ENCODE measurements around the gene KLHL14. TPM values are rescaled to one million over a fixed set of nuclear protein-coding genes. Genes with fewer than 3 reads are reported as not detected.

Gene KLHL14
- total RNA-seq, 1 experiment from 2014 or later = not detected

- peaks cover 58% of the 10 kb centered on the region for H3K27me3 Mint-ChIP-seq (ENCODE audit: insufficient read depth, unreplicated experiment)
- DNase-seq (ENCODE audit: unreplicated experiment) = peak; percentile 31
- ChIA-PET CTCF (interaction anchor here (0.7 to 2.5 kb wide), 4 partner anchors 10 to 254 kb away, joined by 3 to 11 read pairs (median 5); no protein-coding TSS in a partner anchor), POLR2A (no interaction called here)
- no peaks in the 10 kb centered on the region for H3K4me1 Mint-ChIP-seq (ENCODE audit: insufficient read depth, unreplicated experiment)
- H3K27ac Mint-ChIP-seq (ENCODE audit: low read depth, unreplicated experiment) = no peak overlapping the region
- peak; percentile 30 for TF ChIP-seq CTCF (IDR thresholded peaks at IDR 0.05; ENCODE audit: unreplicated experiment)
- no peak overlapping the region for H3K4me3 Mint-ChIP-seq (ENCODE audit: unreplicated experiment)
- intact Hi-C loops (cut with micrococcal nuclease) = no loop called here
- H3K36me3 Mint-ChIP-seq (ENCODE audit: insufficient read depth, unreplicated experiment) = no peaks in the 10 kb centered on the region
- no peaks in the 10 kb centered on the region for H3K9me3 Mint-ChIP-seq (ENCODE audit: unreplicated experiment)
- BruUV-seq (replicated peaks) = no TSS peak
Observed at GRCh38 chr18:32674491-32674890, 98.3 kb downstream of the KLHL14 start.

- no peaks in the 10 kb centered on the region for H3K36me3 Mint-ChIP-seq (ENCODE audit: insufficient read depth, unreplicated experiment)
- intact Hi-C loops (cut with micrococcal nuclease) = no loop called here
- peaks cover 37% of the 10 kb centered on the region for H3K27me3 Mint-ChIP-seq (ENCODE audit: insufficient read depth, unreplicated experiment)
- no peak for TF ChIP-seq CTCF (IDR thresholded peaks at IDR 0.05; ENCODE audit: unreplicated experiment)
- DNase-seq (ENCODE audit: unreplicated experiment) = no peak
- POLR2A ChIA-PET = no interaction called here
- no peaks in the 10 kb centered on the region for H3K4me1 Mint-ChIP-seq (ENCODE audit: insufficient read depth, unreplicated experiment)
- CTCF ChIA-PET = interaction anchor here (0.6 to 0.8 kb wide), 2 partner anchors 11 to 44 kb away, joined by 3 read pairs; no protein-coding TSS in a partner anchor
- BruUV-seq (replicated peaks) = no TSS peak
- H3K27ac Mint-ChIP-seq (ENCODE audit: low read depth, unreplicated experiment) = no peak overlapping the region
- H3K9me3 Mint-ChIP-seq (ENCODE audit: unreplicated experiment) = no peaks in the 10 kb centered on the region
- no peak overlapping the region for H3K4me3 Mint-ChIP-seq (ENCODE audit: unreplicated experiment)
Observed at GRCh38 chr18:32672398-32672797, 100.4 kb downstream of the KLHL14 start.

- no peaks in the 10 kb centered on the region for H3K9me3 Mint-ChIP-seq (ENCODE audit: unreplicated experiment)
- intact Hi-C loops (cut with micrococcal nuclease) = no loop called here
Observed at GRCh38 chr18:32670727-32671126, 102.1 kb downstream of the KLHL14 start.

GRCh38 chr18:32669549-32670165, 103.2 kb downstream of the KLHL14 start:
- ChIA-PET POLR2A (no interaction called here), CTCF (interaction anchor here (0.6 kb wide), 1 partner anchor 13 kb away, joined by 3 read pairs; no protein-coding TSS in a partner anchor)
- Mint-ChIP-seq H3K4me1 (ENCODE audit: insufficient read depth, unreplicated experiment) (no peaks in the 10 kb centered on the region), H3K27ac (ENCODE audit: low read depth, unreplicated experiment) (no peak overlapping the region), H3K27me3 (ENCODE audit: insufficient read depth, unreplicated experiment) (peaks cover 36% of the 10 kb centered on the region), H3K4me3 (ENCODE audit: unreplicated experiment) (no peak overlapping the region), H3K9me3 (ENCODE audit: unreplicated experiment) (no peaks in the 10 kb centered on the region), H3K36me3 (ENCODE audit: insufficient read depth, unreplicated experiment) (no peaks in the 10 kb centered on the region)
- no TSS peak for BruUV-seq (replicated peaks)
- no peak for DNase-seq (ENCODE audit: unreplicated experiment)
- peak; percentile 10 for TF ChIP-seq CTCF (IDR thresholded peaks at IDR 0.05; ENCODE audit: unreplicated experiment)
- intact Hi-C loops (cut with micrococcal nuclease) = loop anchor here (10.0 kb wide), 1 partner anchor 515 kb away; no protein-coding TSS in a partner anchor

More at GRCh38 chr18:32670727-32671126, 102.1 kb downstream of the KLHL14 start:
- Mint-ChIP-seq H3K27ac (ENCODE audit: low read depth, unreplicated experiment) (no peak overlapping the region), H3K4me3 (ENCODE audit: unreplicated experiment) (no peak overlapping the region), H3K4me1 (ENCODE audit: insufficient read depth, unreplicated experiment) (no peaks in the 10 kb centered on the region), H3K36me3 (ENCODE audit: insufficient read depth, unreplicated experiment) (no peaks in the 10 kb centered on the region), H3K27me3 (ENCODE audit: insufficient read depth, unreplicated experiment) (peaks cover 31% of the 10 kb centered on the region)
- CTCF ChIA-PET = interaction anchor here (1.0 kb wide), 1 partner anchor 44 kb away, joined by 3 read pairs; no protein-coding TSS in a partner anchor
- DNase-seq (ENCODE audit: unreplicated experiment) = no peak
- POLR2A ChIA-PET = interaction anchor here (0.8 kb wide), 1 partner anchor 12 kb away, joined by 3 read pairs; no protein-coding TSS in a partner anchor
- TF ChIP-seq CTCF (IDR thresholded peaks at IDR 0.05; ENCODE audit: unreplicated experiment) = no peak
- no TSS peak for BruUV-seq (replicated peaks)
